GM23338 (cell line): ENCODE results near the gene SMYD3. TPM values are rescaled to one million over a fixed set of nuclear protein-coding genes. Genes with fewer than 3 reads are reported as not detected.
A peak's percentile ranks its signal among the peaks of the same experiment; 100 is the strongest.

Experiments
- ATAC-seq: fragments of 200-7000 bp; cut with Tn5 transposase; 3 replicates; pipeline ENCODE4 v1.9.1; 2020
- DNase-seq: peaks from one replicate; pipeline ENCODE4 v3.0.0-alpha.2; 2015; ENCODE audit warnings: low spot score
- H2AFZ ChIP-seq: fragments of 200-600 bp; sonication (generic); 2 replicates; pipeline ENCODE4 v1.8.0; 2016; ENCODE audit warnings: antibody characterized with exemption, mild to moderate bottlenecking, moderate library complexity
- H3F3A ChIP-seq: fragments of 200-600 bp; sonication (generic); replicated peaks from 2 replicates; pipeline ENCODE4 v1.8.0; 2017; ENCODE audit warnings: antibody characterized with exemption, mixed run types, low read depth
- H3K27ac ChIP-seq: fragments of 200-600 bp; sonication (generic); 2 replicates; pipeline ENCODE4 v1.6.1; 2016; ENCODE audit warnings: low read depth
- H3K27me3 ChIP-seq: fragments of 200-600 bp; sonication (generic); 2 replicates; pipeline ENCODE4 v1.8.0; 2016; ENCODE audit warnings: mild to moderate bottlenecking, mixed run types, moderate library complexity; ENCODE audit not compliant: insufficient read depth
- H3K36me3 ChIP-seq: fragments of 200-600 bp; sonication (generic); 2 replicates; pipeline ENCODE4 v1.8.0; 2016; ENCODE audit warnings: mild to moderate bottlenecking; ENCODE audit not compliant: insufficient read depth
- H3K4me1 ChIP-seq: fragments of 200-600 bp; sonication (generic); 2 replicates; pipeline ENCODE4 v1.8.0; 2016; ENCODE audit warnings: mild to moderate bottlenecking, moderate library complexity; ENCODE audit not compliant: insufficient read depth
- H3K4me2 ChIP-seq: fragments of 200-600 bp; sonication (generic); 2 replicates; pipeline ENCODE4 v1.7.1; 2017; ENCODE audit warnings: mixed run types
- H3K4me3 ChIP-seq: fragments of 200-600 bp; sonication (generic); 2 replicates; pipeline ENCODE4 v1.6.1; 2016; ENCODE audit warnings: mixed run types
- H3K79me2 ChIP-seq: fragments of 200-600 bp; sonication (generic); replicated peaks from 2 replicates; pipeline ENCODE4 v1.8.0; 2017; ENCODE audit warnings: mild to moderate bottlenecking; ENCODE audit not compliant: insufficient read depth
- H3K9me2 ChIP-seq: fragments of 200-600 bp; sonication (generic); 2 replicates; pipeline ENCODE4 v1.8.0; 2017; ENCODE audit not compliant: insufficient read depth
- H4K20me1 ChIP-seq: fragments of 200-600 bp; sonication (generic); replicated peaks from 2 replicates; pipeline ENCODE4 v1.8.0; 2017; ENCODE audit warnings: mild to moderate bottlenecking; ENCODE audit not compliant: insufficient read depth
- H3K27ac Mint-ChIP-seq: 2 replicates; pipeline ENCODE4 v1.8.0; 2020; ENCODE audit warnings: inconsistent platforms, mild to moderate bottlenecking, moderate library complexity, mixed read lengths
- H3K27me3 Mint-ChIP-seq: 3 replicates; pipeline ENCODE4 v1.8.0; 2022; ENCODE audit warnings: low read depth, mild to moderate bottlenecking, moderate library complexity, mixed read lengths, inconsistent platforms; ENCODE audit not compliant: insufficient read depth, poor library complexity
- H3K36me3 Mint-ChIP-seq: 3 replicates; pipeline ENCODE4 v1.8.0; 2021; ENCODE audit warnings: low read depth, mild to moderate bottlenecking, inconsistent platforms, moderate library complexity, mixed read lengths
- H3K4me1 Mint-ChIP-seq: 3 replicates; pipeline ENCODE4 v1.8.0; 2020; ENCODE audit warnings: mild to moderate bottlenecking, inconsistent platforms, mixed read lengths
- H3K4me3 Mint-ChIP-seq: 3 replicates; pipeline ENCODE4 v1.8.0; 2021; ENCODE audit warnings: moderate library complexity, mild to moderate bottlenecking, inconsistent platforms, mixed read lengths
- H3K9me3 Mint-ChIP-seq: 3 replicates; pipeline ENCODE4 v1.8.0; 2020; ENCODE audit warnings: moderate library complexity, mild to moderate bottlenecking, inconsistent platforms, mixed read lengths
- CREB1 ChIP-seq: fragments of 250-450 bp; sonication (Bioruptor Pico); IDR thresholded peaks from 2 replicates; pipeline ENCODE4 v1.5.0; 2020; ENCODE audit warnings: low read depth, mild to moderate bottlenecking, moderate library complexity
- JUNB ChIP-seq: IDR thresholded peaks from one replicate; pipeline ENCODE4 v1.6.1; 2016; ENCODE audit warnings: antibody characterized with exemption; ENCODE audit not compliant: unreplicated experiment
- POLR2AphosphoS5 ChIP-seq: IDR thresholded peaks from 2 replicates; pipeline ENCODE4 v1.6.1; 2016; ENCODE audit warnings: antibody characterized with exemption, low read depth
- ZNF114 ChIP-seq: fragments of 250-450 bp; sonication (Bioruptor Pico); IDR thresholded peaks from 2 replicates; pipeline ENCODE4 v1.5.0; 2020; ENCODE audit warnings: mild to moderate bottlenecking, moderate library complexity
- ZNF331 ChIP-seq: fragments of 250-450 bp; sonication (Bioruptor Pico); IDR thresholded peaks from 2 replicates; pipeline ENCODE4 v1.5.0; 2020; ENCODE audit warnings: low read depth, mild to moderate bottlenecking, moderate library complexity
- polyA plus RNA-seq: library from polyadenylated mRNA; unstranded; fragments of >200 nt; fragmentation: Nextera tagmentation; extraction: Ambion mirVana; gene quantifications from 2 replicates; pipeline ENCODE4 v1.2.1, GENCODE V29; 2016
- total RNA-seq: library from RNA; depleted of rRNA; stranded (reverse); fragments of >200 nt; shearing (Covaris generic); gene quantifications from 2 replicates; pipeline ENCODE4 v1.2.3, GENCODE V29; 2014
- TF ChIP-seq, protein P1 (sequence below): IDR thresholded peaks from one replicate; pipeline ENCODE4 v1.6.1; 2018; ENCODE audit warnings: antibody characterized with exemption; ENCODE audit not compliant: unreplicated experiment
- TF ChIP-seq, protein P2 (sequence below), 2 experiments: fragments of 200-600 bp in 1 of 2; sonication (generic) in 1 of 2; conservative IDR thresholded peaks; 2 replicates each; pipeline versions ENCODE4 v1.5.1 to v1.6.1; 2016 to 2017; ENCODE audit warnings: antibody characterized with exemption in 2 of 2, low read depth in 2 of 2, mild to moderate bottlenecking in 2 of 2, moderate library complexity in 1 of 2

Gene SMYD3
- total and polyA plus RNA-seq, 2 experiments from 2014 or later, result 31.8 to 34.4 TPM

DNA sequence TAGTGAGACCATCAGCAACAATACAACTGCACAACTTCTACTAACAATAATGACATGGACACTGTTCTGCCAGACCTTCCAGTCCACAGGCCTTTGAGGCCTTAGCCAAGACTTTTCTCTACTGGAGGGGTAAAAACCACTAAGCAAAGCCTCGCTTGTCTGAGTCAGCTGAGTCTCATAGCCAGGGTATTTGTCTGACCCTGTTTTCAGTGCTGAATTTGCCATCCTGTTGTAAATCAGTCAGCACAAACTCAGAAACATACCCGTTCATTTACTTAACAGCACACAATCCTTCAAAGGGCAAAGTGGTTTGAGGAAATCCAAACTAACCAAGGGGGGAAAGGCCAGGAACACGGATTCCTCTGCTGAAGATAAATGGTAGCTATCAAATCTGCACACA lies 537.8 kb downstream of the SMYD3 start:
- H3K9me3 Mint-ChIP-seq, result no peaks in the 10 kb centered on the region
- Histone ChIP-seq H3K4me2 (no peak overlapping the region), H3K4me1 (peaks cover 13% of the 10 kb centered on the region), H3K4me3 (no peak overlapping the region), H3K27me3 (no peaks in the 10 kb centered on the region), H3K27ac (no peak overlapping the region), H3K36me3 (no peaks in the 10 kb centered on the region), H3K79me2 (no peaks in the 10 kb centered on the region), H3K9me2 (no peaks in the 10 kb centered on the region), H4K20me1 (no peaks in the 10 kb centered on the region), H3F3A (no peaks in the 10 kb centered on the region), H2AFZ (no peak overlapping the region)
- H3K36me3 Mint-ChIP-seq, result no peaks in the 10 kb centered on the region
- H3K27ac Mint-ChIP-seq, result peak overlapping the region; percentile 15; the same call in 1 of the 2 replicates
- peaks cover 15% of the 10 kb centered on the region for H3K4me1 Mint-ChIP-seq
- ATAC-seq (no peak; the same call in 2 of the 3 replicates), DNase-seq (no peak)
- TF ChIP-seq CREB1 (CRISPR knock-in tag), result no peak
- TF ChIP-seq POLR2AphosphoS5, result no peak
- TF ChIP-seq ZNF331 (CRISPR knock-in tag), result no peak
- no peak for TF ChIP-seq JUNB
- no peak for TF ChIP-seq ZNF114 (CRISPR knock-in tag)
- TF ChIP-seq, protein P1, sequence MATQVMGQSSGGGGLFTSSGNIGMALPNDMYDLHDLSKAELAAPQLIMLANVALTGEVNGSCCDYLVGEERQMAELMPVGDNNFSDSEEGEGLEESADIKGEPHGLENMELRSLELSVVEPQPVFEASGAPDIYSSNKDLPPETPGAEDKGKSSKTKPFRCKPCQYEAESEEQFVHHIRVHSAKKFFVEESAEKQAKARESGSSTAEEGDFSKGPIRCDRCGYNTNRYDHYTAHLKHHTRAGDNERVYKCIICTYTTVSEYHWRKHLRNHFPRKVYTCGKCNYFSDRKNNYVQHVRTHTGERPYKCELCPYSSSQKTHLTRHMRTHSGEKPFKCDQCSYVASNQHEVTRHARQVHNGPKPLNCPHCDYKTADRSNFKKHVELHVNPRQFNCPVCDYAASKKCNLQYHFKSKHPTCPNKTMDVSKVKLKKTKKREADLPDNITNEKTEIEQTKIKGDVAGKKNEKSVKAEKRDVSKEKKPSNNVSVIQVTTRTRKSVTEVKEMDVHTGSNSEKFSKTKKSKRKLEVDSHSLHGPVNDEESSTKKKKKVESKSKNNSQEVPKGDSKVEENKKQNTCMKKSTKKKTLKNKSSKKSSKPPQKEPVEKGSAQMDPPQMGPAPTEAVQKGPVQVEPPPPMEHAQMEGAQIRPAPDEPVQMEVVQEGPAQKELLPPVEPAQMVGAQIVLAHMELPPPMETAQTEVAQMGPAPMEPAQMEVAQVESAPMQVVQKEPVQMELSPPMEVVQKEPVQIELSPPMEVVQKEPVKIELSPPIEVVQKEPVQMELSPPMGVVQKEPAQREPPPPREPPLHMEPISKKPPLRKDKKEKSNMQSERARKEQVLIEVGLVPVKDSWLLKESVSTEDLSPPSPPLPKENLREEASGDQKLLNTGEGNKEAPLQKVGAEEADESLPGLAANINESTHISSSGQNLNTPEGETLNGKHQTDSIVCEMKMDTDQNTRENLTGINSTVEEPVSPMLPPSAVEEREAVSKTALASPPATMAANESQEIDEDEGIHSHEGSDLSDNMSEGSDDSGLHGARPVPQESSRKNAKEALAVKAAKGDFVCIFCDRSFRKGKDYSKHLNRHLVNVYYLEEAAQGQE, result no peak
- TF ChIP-seq, protein P2, sequence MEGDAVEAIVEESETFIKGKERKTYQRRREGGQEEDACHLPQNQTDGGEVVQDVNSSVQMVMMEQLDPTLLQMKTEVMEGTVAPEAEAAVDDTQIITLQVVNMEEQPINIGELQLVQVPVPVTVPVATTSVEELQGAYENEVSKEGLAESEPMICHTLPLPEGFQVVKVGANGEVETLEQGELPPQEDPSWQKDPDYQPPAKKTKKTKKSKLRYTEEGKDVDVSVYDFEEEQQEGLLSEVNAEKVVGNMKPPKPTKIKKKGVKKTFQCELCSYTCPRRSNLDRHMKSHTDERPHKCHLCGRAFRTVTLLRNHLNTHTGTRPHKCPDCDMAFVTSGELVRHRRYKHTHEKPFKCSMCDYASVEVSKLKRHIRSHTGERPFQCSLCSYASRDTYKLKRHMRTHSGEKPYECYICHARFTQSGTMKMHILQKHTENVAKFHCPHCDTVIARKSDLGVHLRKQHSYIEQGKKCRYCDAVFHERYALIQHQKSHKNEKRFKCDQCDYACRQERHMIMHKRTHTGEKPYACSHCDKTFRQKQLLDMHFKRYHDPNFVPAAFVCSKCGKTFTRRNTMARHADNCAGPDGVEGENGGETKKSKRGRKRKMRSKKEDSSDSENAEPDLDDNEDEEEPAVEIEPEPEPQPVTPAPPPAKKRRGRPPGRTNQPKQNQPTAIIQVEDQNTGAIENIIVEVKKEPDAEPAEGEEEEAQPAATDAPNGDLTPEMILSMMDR (conservative IDR thresholded peaks at IDR 0.05; ENCODE audit: low read depth in 2 of 2), result no peak
- H3K27me3 Mint-ChIP-seq, result peaks cover 3% of the 10 kb centered on the region
- no peak overlapping the region for H3K4me3 Mint-ChIP-seq

- Histone ChIP-seq H4K20me1 (no peaks in the 10 kb centered on the region), H3K36me3 (no peaks in the 10 kb centered on the region), H3K79me2 (no peaks in the 10 kb centered on the region), H2AFZ (no peak overlapping the region), H3K4me2 (no peak overlapping the region), H3K4me1 (peaks cover 13% of the 10 kb centered on the region), H3K27me3 (no peaks in the 10 kb centered on the region), H3K4me3 (no peak overlapping the region), H3K27ac (no peak overlapping the region), H3F3A (no peaks in the 10 kb centered on the region), H3K9me2 (no peaks in the 10 kb centered on the region)
- peaks cover 3% of the 10 kb centered on the region for H3K27me3 Mint-ChIP-seq
- no peaks in the 10 kb centered on the region for H3K36me3 Mint-ChIP-seq
- H3K9me3 Mint-ChIP-seq, result no peaks in the 10 kb centered on the region
- TF ChIP-seq, protein P2 (conservative IDR thresholded peaks at IDR 0.05; ENCODE audit: low read depth in 2 of 2), result no peak
- no peak for DNase-seq
- H3K27ac Mint-ChIP-seq, result no peak overlapping the region
- no peak overlapping the region for H3K4me3 Mint-ChIP-seq
- H3K4me1 Mint-ChIP-seq, result peaks cover 19% of the 10 kb centered on the region
- no peak for ATAC-seq
Measured at GRCh38 chr1:245968775-245969174, 538.3 kb downstream of the SMYD3 start.
